Activated CD8-positive, alpha-beta memory T cell treated with anti-CD3 and anti-CD28 coated beads for 36 hours (primary cell): ENCODE results near the gene FAM180B. TPM values are rescaled to one million over a fixed set of nuclear protein-coding genes. Genes with fewer than 3 reads are reported as not detected.
"Not testable (repeated sequence)": the region's sequence is repeated elsewhere in the genome, so short reads cannot be mapped to it uniquely, and the experiment has no call there.

Experiments used
- CTCF ChIA-PET: fragments of 350-600 bp; sonication (Branson Sonifier 250); formaldehyde crosslinking; loops from one replicate; lab custom pipeline; 2021; ENCODE audit warnings: antibody characterized with exemption; lab: Charles Lee
- POLR2A ChIA-PET: fragments of 350-600 bp; sonication (Branson Sonifier 250); formaldehyde crosslinking; loops from one replicate; lab custom pipeline; 2021; ENCODE audit warnings: antibody characterized with exemption; lab: Charles Lee
- total RNA-seq, 2 experiments: library from RNA; stranded (reverse); gene quantifications; one replicate each; pipeline ENCODE4 v1.2.3, GENCODE V29; 2021

The FAM180B gene, protein sequence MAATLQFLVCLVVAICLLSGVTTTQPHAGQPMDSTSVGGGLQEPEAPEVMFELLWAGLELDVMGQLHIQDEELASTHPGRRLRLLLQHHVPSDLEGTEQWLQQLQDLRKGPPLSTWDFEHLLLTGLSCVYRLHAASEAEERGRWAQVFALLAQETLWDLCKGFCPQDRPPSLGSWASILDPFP
- under 1 TPM in 1 of 2 experiments, not detected in 1; 0.15 TPM for total RNA-seq

DNA sequence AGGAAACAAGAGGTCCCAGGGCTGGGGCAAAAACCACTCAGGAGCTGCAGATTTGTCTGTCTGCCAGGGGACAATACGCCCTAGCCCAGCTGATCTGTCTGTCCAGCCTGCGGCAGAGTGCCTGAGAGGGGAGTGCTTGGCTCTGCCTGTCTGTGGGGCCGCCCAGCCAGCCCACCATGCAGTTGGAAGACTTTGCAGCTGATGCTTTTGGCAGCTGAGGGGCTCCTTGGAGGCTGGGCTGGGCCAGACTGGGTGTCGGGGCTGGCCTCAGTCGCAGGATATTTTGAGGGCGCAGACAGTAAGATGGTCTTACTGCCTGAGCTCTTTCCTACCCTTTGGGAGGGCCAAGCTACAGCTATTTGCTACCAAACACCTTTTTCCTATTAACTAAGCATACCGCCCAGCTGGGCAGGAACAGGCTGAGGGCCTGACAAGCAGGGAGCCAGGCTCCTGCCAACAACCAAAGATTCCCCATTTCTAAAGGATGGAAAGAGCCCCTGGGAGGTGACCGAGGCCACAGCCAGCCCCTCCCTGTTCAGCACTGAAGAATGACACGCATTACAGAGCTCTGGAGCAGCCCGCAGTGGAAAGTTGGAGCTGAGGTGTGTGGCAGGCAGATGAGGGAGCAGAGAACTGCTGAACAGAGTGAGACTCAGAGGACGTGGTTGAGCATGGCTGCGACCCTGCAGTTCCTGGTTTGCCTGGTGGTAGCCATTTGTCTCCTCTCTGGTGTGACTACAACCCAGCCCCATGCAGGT lies at the start of gene FAM180B:
Gene FAM180B (plus strand): TSS at position 581 of the 758 bp plus-strand sequence. CDS start 91 bp downstream, at position 672.
- ChIA-PET POLR2A (interaction anchor here (0.6 kb wide), 1 partner anchor 120 kb away, joined by 3 read pairs; no protein-coding TSS in a partner anchor), CTCF (no interaction called here)

- ChIA-PET CTCF (interaction anchor here (1.3 kb wide), 1 partner anchor 16 kb away, joined by 3 read pairs; the partner anchor contains the start of gene CELF1), POLR2A (interaction anchor here (0.6 to 1.0 kb wide), 2 partner anchors 42 to 123 kb away, joined by 3 read pairs; partner anchors contain the start of genes KBTBD4 and NDUFS3)
These were observed 49.6 kb upstream of the FAM180B start for GRCh38 chr11:47536915-47537314.

DNA sequence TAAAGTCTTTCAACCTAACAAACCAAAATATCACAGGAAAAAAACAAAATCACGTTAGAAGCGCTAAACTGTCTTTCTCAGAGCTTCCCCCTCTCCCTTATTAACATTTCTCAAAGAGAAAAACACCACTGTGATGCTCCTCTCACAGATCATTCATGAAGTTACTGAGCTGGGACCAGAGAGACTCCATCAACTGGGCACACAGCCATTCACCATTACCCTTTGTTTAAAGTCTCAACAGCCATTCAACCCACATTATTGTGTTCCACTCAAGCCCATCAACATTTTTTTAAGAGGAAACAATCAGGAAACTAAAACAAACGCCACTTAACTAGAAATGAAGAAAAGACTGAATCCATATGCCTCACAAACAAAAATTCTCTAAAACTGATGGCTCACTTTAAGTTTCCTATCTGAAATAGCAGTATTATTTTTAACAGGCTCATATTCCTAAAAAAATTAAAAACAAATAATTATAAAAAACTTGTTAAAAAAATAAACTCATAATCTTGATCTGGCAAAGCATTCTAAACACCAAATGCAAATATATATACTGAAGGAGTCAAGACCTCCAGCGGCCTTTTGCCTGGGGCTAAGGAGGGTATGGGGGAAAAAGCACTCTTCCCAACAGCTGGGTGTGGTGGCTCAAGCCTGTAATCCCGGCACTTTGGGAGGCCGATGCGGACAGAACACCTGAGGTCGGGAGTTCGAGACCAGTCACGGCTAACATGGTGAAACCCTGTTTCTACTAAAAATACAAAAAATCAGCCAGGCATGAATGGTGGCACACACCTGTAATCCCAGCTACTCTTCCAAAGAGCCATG lies 47.5 kb upstream of the FAM180B start:
- POLR2A ChIA-PET: interaction anchor here (2.3 kb wide), 1 partner anchor 13 kb away, joined by 15 read pairs; the partner anchor contains the start of gene CELF1
- CTCF ChIA-PET: interaction anchor here (0.6 to 1.4 kb wide), 3 partner anchors 13 to 86 kb away, joined by 3 read pairs; no protein-coding TSS in a partner anchor

GRCh38 chr11:47539681-47540039 lies 46.8 kb upstream of the FAM180B start:
- ChIA-PET CTCF (interaction anchor here (1.0 to 1.4 kb wide), 3 partner anchors 12 to 16 kb away, joined by 3 to 4 read pairs (median 4); no protein-coding TSS in a partner anchor), POLR2A (interaction anchor here (2.3 kb wide), 1 partner anchor 12 kb away, joined by 15 read pairs; the partner anchor contains the start of gene CELF1)

DNA sequence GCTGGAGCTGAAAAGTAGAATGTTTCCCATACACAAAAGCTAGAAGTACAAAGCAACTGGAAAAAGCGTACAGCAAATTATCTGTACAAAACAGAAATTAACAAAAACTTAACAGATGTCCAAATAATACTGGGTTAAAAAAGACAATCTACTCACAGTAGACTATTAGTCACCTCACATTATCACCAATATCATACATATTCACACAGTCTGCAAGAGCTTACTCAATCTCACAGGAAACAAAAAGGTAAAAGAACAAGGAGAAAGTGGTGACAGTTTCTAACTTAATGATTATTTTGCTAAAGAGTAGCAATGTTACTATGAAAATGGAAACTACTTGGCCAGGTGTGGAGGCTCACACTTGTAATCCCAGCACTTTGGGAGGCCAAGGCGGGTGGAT lies 45.4 kb upstream of the FAM180B start:
- ChIA-PET CTCF (interaction anchor here (1.1 to 1.3 kb wide), 3 partner anchors 10 to 26 kb away, joined by 3 read pairs; partner anchors contain the start of gene CELF1), POLR2A (interaction anchor here (2.3 kb wide), 1 partner anchor 11 kb away, joined by 15 read pairs; the partner anchor contains the start of gene CELF1)

- ChIA-PET CTCF (no interaction called here), POLR2A (no interaction called here)
These were observed 41.2 kb upstream of the FAM180B start for GRCh38 chr11:47545298-47545697.

DNA sequence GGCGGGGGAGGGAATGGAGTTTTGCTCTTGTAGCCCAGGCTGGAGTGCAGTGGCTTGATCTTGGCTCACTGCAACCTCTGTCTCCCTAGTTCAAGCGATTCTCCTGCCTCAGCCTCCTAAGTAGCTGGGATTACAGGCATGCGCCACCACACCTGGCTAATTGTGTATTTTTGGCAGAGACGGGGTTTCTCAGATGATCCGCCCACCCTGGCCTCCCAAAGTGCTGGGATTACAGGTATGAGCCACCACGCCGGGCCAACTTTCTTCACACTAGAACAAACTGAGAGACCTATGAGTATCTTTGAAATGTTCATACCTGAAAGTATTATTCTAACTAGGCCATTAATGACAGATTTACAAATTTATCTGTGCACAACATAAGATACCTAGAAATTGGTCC lies 40.2 kb upstream of the FAM180B start:
- CTCF ChIA-PET: interaction anchor here (0.7 kb wide), 1 partner anchor 8 kb away, joined by 5 read pairs; no protein-coding TSS in a partner anchor
- POLR2A ChIA-PET: not testable (repeated sequence)

- ChIA-PET POLR2A (interaction anchor here (2.4 kb wide), 1 partner anchor 10 kb away, joined by 15 read pairs; no protein-coding TSS in a partner anchor), CTCF (interaction anchor here (0.6 to 1.5 kb wide), 2 partner anchors 9 to 26 kb away, joined by 3 to 4 read pairs; no protein-coding TSS in a partner anchor)
These were observed 36.0 kb upstream of the FAM180B start for GRCh38 chr11:47550288-47551047.

DNA sequence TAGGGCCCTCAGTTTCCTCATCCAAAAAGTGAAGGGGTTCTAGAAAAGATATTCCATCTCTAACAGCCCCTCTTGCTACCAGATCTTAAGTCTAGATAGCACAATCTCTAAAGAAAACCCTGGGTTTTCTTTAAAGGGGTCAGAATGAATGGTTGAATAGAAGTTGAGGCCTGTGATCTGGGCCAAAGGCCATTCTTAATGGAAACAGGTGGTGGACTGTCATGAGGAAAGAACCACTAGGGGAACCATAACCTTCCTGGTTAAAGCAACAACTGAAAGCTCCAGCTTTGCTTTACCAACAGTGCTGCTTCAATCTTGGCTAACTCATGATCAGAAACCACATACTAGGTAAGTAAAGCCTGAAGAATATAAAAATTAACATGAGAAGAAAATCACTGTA lies 35.4 kb upstream of the FAM180B start:
- ChIA-PET CTCF (interaction anchor here (0.9 to 1.5 kb wide), 7 partner anchors 8 to 59 kb away, joined by 3 to 6 read pairs (median 4); no protein-coding TSS in a partner anchor), POLR2A (interaction anchor here (2.4 kb wide), 1 partner anchor 11 kb away, joined by 15 read pairs; no protein-coding TSS in a partner anchor)

- ChIA-PET POLR2A (interaction anchor here (0.6 to 2.4 kb wide), 8 partner anchors 12 to 246 kb away, joined by 3 to 15 read pairs (median 4); partner anchors contain the start of genes KBTBD4, NDUFS3 and PSMC3), CTCF (interaction anchor here (0.7 to 2.3 kb wide), 15 partner anchors 9 to 900 kb away, joined by 3 to 12 read pairs (median 4); partner anchors contain the start of genes KBTBD4, NDUFS3 and PTPMT1)
These were observed 34.4 kb upstream of the FAM180B start for GRCh38 chr11:47552056-47552565.

DNA sequence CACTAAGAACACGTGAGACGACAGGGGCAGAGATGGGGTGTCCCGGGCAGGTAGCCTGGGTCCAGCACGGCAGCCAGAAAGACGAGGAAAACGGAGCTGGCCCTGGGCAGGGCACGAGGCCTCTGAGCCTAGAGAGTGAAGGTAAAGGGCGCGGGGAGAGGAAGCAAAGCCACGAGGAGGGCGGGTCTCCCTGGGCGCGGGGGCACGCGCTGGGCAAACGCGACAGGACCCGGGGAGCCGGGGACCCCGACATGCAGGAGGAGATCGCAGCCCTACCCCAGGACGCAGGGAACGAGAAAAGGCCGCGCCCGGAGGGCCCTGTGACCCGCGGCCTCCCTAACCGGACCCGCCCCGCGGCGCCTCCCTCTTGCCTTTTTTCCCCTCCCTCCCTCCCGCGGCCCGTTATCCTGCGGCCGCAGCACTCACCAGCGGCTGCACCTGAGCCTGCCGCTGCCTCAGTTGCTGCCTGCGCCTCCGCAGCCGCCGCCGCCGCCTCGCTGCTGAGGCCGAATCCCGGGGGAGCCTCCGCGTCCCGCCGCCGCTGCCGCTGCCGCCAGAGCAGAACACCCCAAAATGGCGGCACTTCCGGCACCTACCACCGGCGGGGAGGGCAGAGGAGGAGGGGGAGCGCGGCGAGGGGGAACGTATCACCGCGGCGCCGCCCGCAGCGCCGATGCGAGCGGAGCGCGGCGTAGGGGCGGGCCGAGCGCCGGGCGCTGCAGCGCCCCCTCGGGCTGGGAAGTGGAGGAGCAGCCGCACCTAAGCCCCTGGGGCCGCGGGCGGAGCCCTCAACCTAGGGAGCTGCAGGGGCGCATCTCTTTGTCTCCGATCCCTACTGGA lies 33.7 kb upstream of the FAM180B start, which contains the start of gene CELF1:
Gene CELF1 (minus strand): TSS at position 567 of the 840 bp plus-strand sequence. CDS start 53,609 bp downstream, outside the sequence.
- ChIA-PET CTCF (interaction anchor here (0.6 to 2.3 kb wide), 22 partner anchors 12 to 900 kb away, joined by 3 to 12 read pairs (median 4); partner anchors contain the start of genes KBTBD4, NDUFS3, PSMC3 and PTPMT1), POLR2A (interaction anchor here (0.6 to 2.4 kb wide), 7 partner anchors 12 to 127 kb away, joined by 3 to 15 read pairs (median 5); partner anchors contain the start of genes KBTBD4, NDUFS3 and PSMC3)

DNA sequence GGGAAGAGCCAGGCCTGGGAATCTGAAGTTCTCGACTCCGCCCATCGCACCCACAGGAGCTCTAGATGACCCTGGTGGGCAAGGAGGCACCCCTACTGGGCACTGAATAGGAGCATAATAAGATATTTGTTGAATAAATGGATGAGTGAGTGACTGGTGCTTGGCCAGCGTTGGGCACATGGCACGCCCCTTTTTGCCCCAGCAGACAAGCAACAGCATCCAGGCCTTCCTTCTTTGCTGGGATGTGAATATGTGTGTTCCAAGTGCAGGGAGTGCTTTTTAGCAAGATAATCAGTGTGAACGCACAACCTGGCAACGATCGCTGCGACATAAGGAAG lies 33.1 kb upstream of the FAM180B start:
- POLR2A ChIA-PET: interaction anchor here (0.9 to 1.0 kb wide), 2 partner anchors 11 to 13 kb away, joined by 3 to 5 read pairs; no protein-coding TSS in a partner anchor
- CTCF ChIA-PET: interaction anchor here (0.6 to 2.3 kb wide), 12 partner anchors 11 to 127 kb away, joined by 3 to 12 read pairs (median 4); partner anchors contain the start of genes KBTBD4, NDUFS3 and PSMC3

GRCh38 chr11:47557004-47557403 lies 29.5 kb upstream of the FAM180B start:
- POLR2A ChIA-PET, CTCF ChIA-PET: not testable (repeated sequence)

GRCh38 chr11:47558695-47559094 lies 27.8 kb upstream of the FAM180B start:
- CTCF ChIA-PET: no interaction called here
- POLR2A ChIA-PET: no interaction called here

GRCh38 chr11:47560426-47560825 lies 26.1 kb upstream of the FAM180B start:
- ChIA-PET POLR2A (no interaction called here), CTCF (interaction anchor here (0.7 kb wide), 2 partner anchors 167 to 345 kb away, joined by 3 to 4 read pairs; partner anchors contain the start of gene DDB2)

- CTCF ChIA-PET: interaction anchor here (0.7 to 0.9 kb wide), 2 partner anchors 16 to 199 kb away, joined by 3 to 4 read pairs; partner anchors contain the start of genes KBTBD4 and NDUFS3
- POLR2A ChIA-PET: interaction anchor here (0.6 kb wide), 1 partner anchor 455 kb away, joined by 5 read pairs; no protein-coding TSS in a partner anchor
These were observed 24.1 kb upstream of the FAM180B start for GRCh38 chr11:47562393-47562792.
